NCI-H1436 treated with DMSO at 0.1 percent for 48 hours (cell line): ENCODE data around the gene NIT1.

Experiments used
- DNase-seq: peaks from one replicate; lab custom pipeline; 2025; lab: John Stamatoyannopoulos, UW

The NIT1 gene

GRCh38 chr1:161084597-161084988, 33.3 kb upstream of the NIT1 start:
- no peak for DNase-seq

GRCh38 chr1:161085165-161085564, 32.7 kb upstream of the NIT1 start:
- DNase-seq = no peak

- no peak for DNase-seq
These were observed 31.4 kb upstream of the NIT1 start for GRCh38 chr1:161086457-161086856.

- DNase-seq = no peak
These were observed 29.3 kb upstream of the NIT1 start for GRCh38 chr1:161088587-161089110.

GRCh38 chr1:161089251-161089924, 28.5 kb upstream of the NIT1 start, which contains the start of gene NECTIN4:
Gene NECTIN4 (minus strand): TSS chr1:161089558. CDS start chr1:161089296, 262 bp downstream.
- DNase-seq = no peak

GRCh38 chr1:161089938-161090337, 28.0 kb upstream of the NIT1 start:
- DNase-seq = no peak

GRCh38 chr1:161090617-161091016, 27.3 kb upstream of the NIT1 start:
- DNase-seq = no peak

GRCh38 chr1:161091093-161091492, 26.8 kb upstream of the NIT1 start:
- no peak for DNase-seq

GRCh38 chr1:161091796-161092507, 26.0 kb upstream of the NIT1 start:
- DNase-seq = no peak

GRCh38 chr1:161092621-161093028, 25.3 kb upstream of the NIT1 start:
- DNase-seq = no peak

GRCh38 chr1:161094481-161094880, 23.4 kb upstream of the NIT1 start:
- DNase-seq = no peak

- DNase-seq = no peak
These were observed 22.7 kb upstream of the NIT1 start for GRCh38 chr1:161095230-161095629.

GRCh38 chr1:161096015-161096414, 21.9 kb upstream of the NIT1 start:
- DNase-seq = no peak

- no peak for DNase-seq
These were observed 21.4 kb upstream of the NIT1 start for GRCh38 chr1:161096530-161096929.

- no peak for DNase-seq
These were observed 19.5 kb upstream of the NIT1 start, which contains the start of gene KLHDC9 for GRCh38 chr1:161098210-161099068. Gene KLHDC9 (plus strand): TSS chr1:161098361. CDS start chr1:161098536, 175 bp downstream.

GRCh38 chr1:161099090-161099802, 18.7 kb upstream of the NIT1 start:
- no peak for DNase-seq

- no peak for DNase-seq
These were observed 17.3 kb upstream of the NIT1 start for GRCh38 chr1:161100556-161100955.

- DNase-seq = no peak
These were observed 11.5 kb upstream of the NIT1 start for GRCh38 chr1:161106431-161106830.

- no peak for DNase-seq
These were observed 6.8 kb upstream of the NIT1 start for GRCh38 chr1:161111117-161111516.

GRCh38 chr1:161111527-161111926, 6.4 kb upstream of the NIT1 start:
- DNase-seq = no peak

- no peak for DNase-seq
These were observed 4.0 kb upstream of the NIT1 start for GRCh38 chr1:161113915-161114314.

GRCh38 chr1:161114556-161114955, 3.3 kb upstream of the NIT1 start:
- no peak for DNase-seq
